Activated naive CD4-positive, alpha-beta T cell treated with anti-CD3 and anti-CD28 coated beads for 36 hours (primary cell): Measurements from ENCODE around the gene TRIM3. TPM values are rescaled to one million over a fixed set of nuclear protein-coding genes. Genes with fewer than 3 reads are reported as not detected.
A peak's percentile ranks its signal among the peaks of the same experiment; 100 is the strongest.

Experiments used
- CTCF ChIA-PET: fragments of 350-600 bp; sonication (Branson Sonifier 250); formaldehyde crosslinking; loops from one replicate; lab custom pipeline; 2021; ENCODE audit warnings: antibody characterized with exemption; lab: Charles Lee
- DNase-seq: peaks from one replicate; pipeline ENCODE4 v3.0.0-alpha.2; 2020
- H3K27ac Mint-ChIP-seq: one replicate; pipeline ENCODE4 v1.8.0; 2021; ENCODE audit warnings: mild to moderate bottlenecking, mixed read lengths
- H3K27me3 Mint-ChIP-seq: one replicate; pipeline ENCODE4 v1.8.0; 2021; ENCODE audit warnings: low read depth, mixed read lengths
- H3K36me3 Mint-ChIP-seq: one replicate; pipeline ENCODE4 v1.8.0; 2021; ENCODE audit warnings: low read depth, mixed read lengths
- H3K4me1 Mint-ChIP-seq: one replicate; pipeline ENCODE4 v1.8.0; 2021; ENCODE audit warnings: low read depth, mixed read lengths
- H3K4me3 Mint-ChIP-seq: one replicate; pipeline ENCODE4 v1.8.0; 2021; ENCODE audit warnings: mild to moderate bottlenecking, moderate library complexity, mixed read lengths
- H3K9me3 Mint-ChIP-seq: one replicate; pipeline ENCODE4 v1.8.0; 2021; ENCODE audit warnings: mixed read lengths
- intact Hi-C: fragments of 100-400 bp; cut with micrococcal nuclease; formaldehyde crosslinking; loops from one replicate; pipeline ENCODE4 v1.15.1; 2023
- total RNA-seq, 2 experiments: library from RNA; stranded (reverse); gene quantifications; one replicate each; pipeline ENCODE4 v1.2.3, GENCODE V29; 2021

The TRIM3 gene
- total RNA-seq, 2 experiments from 2014 or later: 7.7 to 9.4 TPM

- Mint-ChIP-seq H3K36me3 (peaks cover 8% of the 10 kb centered on the region), H3K4me1 (peaks cover 39% of the 10 kb centered on the region), H3K9me3 (no peaks in the 10 kb centered on the region), H3K4me3 (no peak overlapping the region), H3K27ac (no peak overlapping the region), H3K27me3 (no peaks in the 10 kb centered on the region)
- no peak for DNase-seq
- CTCF ChIA-PET: interaction anchor here (1.0 to 1.4 kb wide), 3 partner anchors 21 to 98 kb away, joined by 3 to 4 read pairs (median 3); no protein-coding TSS in a partner anchor
- intact Hi-C loops: no loop called here
These were observed 2.8 kb upstream of the TRIM3 start for GRCh38 chr11:6476571-6476970.

GRCh38 chr11:6475936-6476335 is 2.2 kb upstream of the TRIM3 start:
- peaks cover 37% of the 10 kb centered on the region for H3K4me1 Mint-ChIP-seq
- intact Hi-C loops: no loop called here
- H3K27ac Mint-ChIP-seq: no peak overlapping the region

GRCh38 chr11:6474806-6475500 is 1.2 kb upstream of the TRIM3 start:
- intact Hi-C loops: loop anchor here (1.0 kb wide), 1 partner anchor 264 kb away; no protein-coding TSS in a partner anchor
- CTCF ChIA-PET: interaction anchor here (0.9 to 2.1 kb wide), 6 partner anchors 12 to 112 kb away, joined by 3 to 12 read pairs (median 4); partner anchors contain the start of gene SMPD1
- H3K36me3 Mint-ChIP-seq: peaks cover 5% of the 10 kb centered on the region
- DNase-seq: no peak
- H3K4me1 Mint-ChIP-seq: peaks cover 28% of the 10 kb centered on the region
- H3K27ac Mint-ChIP-seq: peak overlapping the region; percentile 57
- H3K27me3 Mint-ChIP-seq: no peaks in the 10 kb centered on the region
- no peaks in the 10 kb centered on the region for H3K9me3 Mint-ChIP-seq
- H3K4me3 Mint-ChIP-seq: no peak overlapping the region

More at GRCh38 chr11:6475936-6476335, 2.2 kb upstream of the TRIM3 start:
- DNase-seq: no peak
- no peaks in the 10 kb centered on the region for H3K27me3 Mint-ChIP-seq
- H3K36me3 Mint-ChIP-seq: peaks cover 5% of the 10 kb centered on the region
- H3K4me3 Mint-ChIP-seq: no peak overlapping the region
- no peaks in the 10 kb centered on the region for H3K9me3 Mint-ChIP-seq
- CTCF ChIA-PET: interaction anchor here (1.0 to 1.6 kb wide), 5 partner anchors 11 to 113 kb away, joined by 3 to 9 read pairs (median 4); no protein-coding TSS in a partner anchor

- no peak for DNase-seq
- intact Hi-C loops: loop anchor here (1.0 kb wide), 1 partner anchor 265 kb away; no protein-coding TSS in a partner anchor
- peak overlapping the region; percentile 68 for H3K4me3 Mint-ChIP-seq
- CTCF ChIA-PET: interaction anchor here (1.6 to 2.1 kb wide), 2 partner anchors 31 to 96 kb away, joined by 9 to 12 read pairs; no protein-coding TSS in a partner anchor
- no peaks in the 10 kb centered on the region for H3K9me3 Mint-ChIP-seq
- H3K36me3 Mint-ChIP-seq: peaks cover 5% of the 10 kb centered on the region
- no peaks in the 10 kb centered on the region for H3K27me3 Mint-ChIP-seq
- no peak overlapping the region for H3K27ac Mint-ChIP-seq
- peaks cover 23% of the 10 kb centered on the region for H3K4me1 Mint-ChIP-seq
These were observed 662 bp upstream of the TRIM3 start for GRCh38 chr11:6474413-6474792.

GRCh38 chr11:6472934-6473333 is 807 bp downstream of the TRIM3 start:
- DNase-seq: no peak
- Mint-ChIP-seq H3K27me3 (no peaks in the 10 kb centered on the region), H3K4me1 (peaks cover 18% of the 10 kb centered on the region), H3K27ac (no peak overlapping the region), H3K9me3 (no peaks in the 10 kb centered on the region), H3K4me3 (peak overlapping the region; percentile 55), H3K36me3 (peaks cover 2% of the 10 kb centered on the region)
- CTCF ChIA-PET: interaction anchor here (1.7 to 2.3 kb wide), 3 partner anchors 9 to 95 kb away, joined by 6 to 21 read pairs (median 6); partner anchors contain the start of genes ARFIP2 and TIMM10B
- intact Hi-C loops: loop anchor here (2.0 kb wide), 2 partner anchors 210 to 238 kb away; partner anchors contain the start of genes FHIP1B and MRPL17

GRCh38 chr11:6469599-6469998 is 4.1 kb downstream of the TRIM3 start:
- no peaks in the 10 kb centered on the region for H3K9me3 Mint-ChIP-seq
- no peaks in the 10 kb centered on the region for H3K36me3 Mint-ChIP-seq
- no peak for DNase-seq
- CTCF ChIA-PET: interaction anchor here (0.9 kb wide), 1 partner anchor 28 kb away, joined by 4 read pairs; the partner anchor contains the start of gene HPX
- intact Hi-C loops: no loop called here
- no peaks in the 10 kb centered on the region for H3K27me3 Mint-ChIP-seq
- H3K27ac Mint-ChIP-seq: no peak overlapping the region
- H3K4me1 Mint-ChIP-seq: peaks cover 15% of the 10 kb centered on the region
- H3K4me3 Mint-ChIP-seq: no peak overlapping the region

GRCh38 chr11:6468712-6469495 is 4.8 kb downstream of the TRIM3 start:
- H3K4me3 Mint-ChIP-seq: no peak overlapping the region
- CTCF ChIA-PET: interaction anchor here (0.9 to 1.3 kb wide), 3 partner anchors 28 to 115 kb away, joined by 3 to 4 read pairs (median 4); partner anchors contain the start of genes HPX and SMPD1
- no peak overlapping the region for H3K27ac Mint-ChIP-seq
- no peaks in the 10 kb centered on the region for H3K36me3 Mint-ChIP-seq
- no peaks in the 10 kb centered on the region for H3K27me3 Mint-ChIP-seq
- peak; percentile 64 for DNase-seq
- H3K4me1 Mint-ChIP-seq: peaks cover 11% of the 10 kb centered on the region
- intact Hi-C loops: no loop called here
- H3K9me3 Mint-ChIP-seq: no peaks in the 10 kb centered on the region

GRCh38 chr11:6459099-6459450 is 14.7 kb downstream of the TRIM3 start:
- Mint-ChIP-seq H3K27ac (no peak overlapping the region), H3K36me3 (peaks cover 4% of the 10 kb centered on the region), H3K4me3 (no peak overlapping the region), H3K9me3 (no peaks in the 10 kb centered on the region), H3K27me3 (no peaks in the 10 kb centered on the region), H3K4me1 (no peaks in the 10 kb centered on the region)
- no peak for DNase-seq
- CTCF ChIA-PET: interaction anchor here (1.9 kb wide), 1 partner anchor 16 kb away, joined by 7 read pairs; no protein-coding TSS in a partner anchor
- intact Hi-C loops: no loop called here

- CTCF ChIA-PET: interaction anchor here (1.9 kb wide), 1 partner anchor 15 kb away, joined by 7 read pairs; no protein-coding TSS in a partner anchor
- no peaks in the 10 kb centered on the region for H3K4me1 Mint-ChIP-seq
- intact Hi-C loops: no loop called here
These were observed 15.2 kb downstream of the TRIM3 start for GRCh38 chr11:6458352-6459098.

GRCh38 chr11:6457581-6458320 is 16.0 kb downstream of the TRIM3 start:
- H3K4me3 Mint-ChIP-seq: no peak overlapping the region
- CTCF ChIA-PET: interaction anchor here (1.1 to 1.9 kb wide), 2 partner anchors 14 to 79 kb away, joined by 5 to 6 read pairs; no protein-coding TSS in a partner anchor
- no peaks in the 10 kb centered on the region for H3K27me3 Mint-ChIP-seq
- no peaks in the 10 kb centered on the region for H3K4me1 Mint-ChIP-seq
- no peak overlapping the region for H3K27ac Mint-ChIP-seq
- intact Hi-C loops: no loop called here
- H3K36me3 Mint-ChIP-seq: peaks cover 4% of the 10 kb centered on the region
- H3K9me3 Mint-ChIP-seq: no peaks in the 10 kb centered on the region
- no peak for DNase-seq

More at GRCh38 chr11:6458352-6459098, 15.2 kb downstream of the TRIM3 start:
- no peaks in the 10 kb centered on the region for H3K27me3 Mint-ChIP-seq
- H3K36me3 Mint-ChIP-seq: peaks cover 4% of the 10 kb centered on the region
- no peaks in the 10 kb centered on the region for H3K9me3 Mint-ChIP-seq
- H3K4me3 Mint-ChIP-seq: no peak overlapping the region
- no peak overlapping the region for H3K27ac Mint-ChIP-seq
- no peak for DNase-seq
